Thyroid gland (tissue), 4 donors: Measurements from ENCODE around the gene LIPM. TPM values are rescaled to one million over a fixed set of nuclear protein-coding genes. Genes with fewer than 3 reads are reported as not detected.

Experiments used
- DNase-seq, 2 donors: peaks; one replicate each; pipeline ENCODE4 v3.0.0-alpha.2; 2019
- H3K27ac ChIP-seq, 3 donors: fragments of 200-600 bp; sonication (generic); 1 replicate in 2 of 3; 2 replicates in 1 of 3; pipeline ENCODE4 v1.5.1; 2016 to 2019; ENCODE audit warnings: mild to moderate bottlenecking in 1 of 3, moderate library complexity in 1 of 3
- H3K27me3 ChIP-seq: fragments of 200-600 bp; sonication (generic); one replicate; pipeline ENCODE4 v1.5.1; 2019
- H3K36me3 ChIP-seq, 2 donors: fragments of 200-600 bp; sonication (generic); one replicate each; pipeline ENCODE4 v1.5.1; 2016 to 2019
- H3K4me1 ChIP-seq, 2 donors: fragments of 200-600 bp; sonication (generic); one replicate each; pipeline ENCODE4 v1.5.1; 2017 to 2019
- H3K4me3 ChIP-seq, 3 donors: fragments of 200-600 bp; sonication (generic); replicated peaks in 1 of 3; 1 replicate in 2 of 3; 2 replicates in 1 of 3; pipeline ENCODE4 v1.5.1; 2016; ENCODE audit warnings: mild to moderate bottlenecking in 1 of 3
- H3K9me3 ChIP-seq: fragments of 200-600 bp; sonication (generic); one replicate; pipeline ENCODE4 v1.5.1; 2017
- POLR2A ChIP-seq, 2 donors: fragments of 450-650 bp; IDR thresholded peaks; one replicate each; pipeline ENCODE4 v1.6.1; 2017; ENCODE audit warnings: antibody characterized with exemption in 2 of 2, mild to moderate bottlenecking in 2 of 2, moderate library complexity in 1 of 2
- WGBS, 2 donors: methylation state at CpG; one replicate each; pipeline ENCODE4 v1.1.5; 2017; 5-methylcytosine and 5-hydroxymethylcytosine counted together
- intact Hi-C: fragments of 100-400 bp; cut with DNase I; formaldehyde crosslinking; loops from one replicate; pipeline ENCODE4 v1.15.1; 2023
- total RNA-seq, 4 donors: library from RNA; depleted of rRNA; stranded (reverse); fragments of >200 nt; gene quantifications; one replicate each; pipeline ENCODE4 v1.2.3, GENCODE V29; 2016
- TF ChIP-seq, protein P1 (sequence below), 6 experiments: fragments of 200-600 bp in 3 of 6; fragments of 450-650 bp in 3 of 6; sonication (generic) in 3 of 6; IDR thresholded peaks; one replicate each; pipeline ENCODE4 v1.5.1; 2016 to 2019; ENCODE audit warnings: antibody characterized with exemption in 6 of 6, mild to moderate bottlenecking in 2 of 6, inconsistent platforms in 1 of 6, moderate library complexity in 1 of 6

Gene LIPM
- total RNA-seq, 4 donors from 2014 or later = not detected

DNA sequence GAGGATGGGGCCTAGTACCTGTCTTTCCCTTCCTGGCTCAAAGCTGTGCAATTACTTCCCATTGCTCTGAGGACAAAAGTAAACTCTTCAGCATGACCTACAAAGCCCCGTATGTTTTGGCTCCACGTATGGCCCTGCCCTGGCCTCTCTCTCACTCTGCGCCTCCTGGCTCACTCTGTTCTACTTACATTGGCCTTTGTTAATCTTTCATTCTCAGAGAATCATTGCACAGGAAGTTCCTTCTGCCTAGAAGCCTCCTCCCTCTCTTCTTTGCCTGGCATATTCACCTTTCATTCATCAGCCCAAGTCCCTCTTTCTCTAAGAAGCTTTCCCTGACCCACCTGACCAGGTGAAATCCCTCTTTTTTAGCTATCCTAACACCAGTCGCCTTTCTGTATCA is 23.9 kb downstream of the LIPM start:
- no peaks in the 10 kb centered on the region for H3K36me3 ChIP-seq
- H3K4me3 ChIP-seq = no peak overlapping the region
- TF ChIP-seq, protein P1, sequence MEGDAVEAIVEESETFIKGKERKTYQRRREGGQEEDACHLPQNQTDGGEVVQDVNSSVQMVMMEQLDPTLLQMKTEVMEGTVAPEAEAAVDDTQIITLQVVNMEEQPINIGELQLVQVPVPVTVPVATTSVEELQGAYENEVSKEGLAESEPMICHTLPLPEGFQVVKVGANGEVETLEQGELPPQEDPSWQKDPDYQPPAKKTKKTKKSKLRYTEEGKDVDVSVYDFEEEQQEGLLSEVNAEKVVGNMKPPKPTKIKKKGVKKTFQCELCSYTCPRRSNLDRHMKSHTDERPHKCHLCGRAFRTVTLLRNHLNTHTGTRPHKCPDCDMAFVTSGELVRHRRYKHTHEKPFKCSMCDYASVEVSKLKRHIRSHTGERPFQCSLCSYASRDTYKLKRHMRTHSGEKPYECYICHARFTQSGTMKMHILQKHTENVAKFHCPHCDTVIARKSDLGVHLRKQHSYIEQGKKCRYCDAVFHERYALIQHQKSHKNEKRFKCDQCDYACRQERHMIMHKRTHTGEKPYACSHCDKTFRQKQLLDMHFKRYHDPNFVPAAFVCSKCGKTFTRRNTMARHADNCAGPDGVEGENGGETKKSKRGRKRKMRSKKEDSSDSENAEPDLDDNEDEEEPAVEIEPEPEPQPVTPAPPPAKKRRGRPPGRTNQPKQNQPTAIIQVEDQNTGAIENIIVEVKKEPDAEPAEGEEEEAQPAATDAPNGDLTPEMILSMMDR (IDR thresholded peaks at IDR 0.05) = no peak
- no peak for TF ChIP-seq POLR2A (IDR thresholded peaks at IDR 0.05)
- H3K27me3 ChIP-seq = no peaks in the 10 kb centered on the region
- no peaks in the 10 kb centered on the region for H3K9me3 ChIP-seq
- H3K4me1 ChIP-seq = no peaks in the 10 kb centered on the region
- H3K27ac ChIP-seq = no peak overlapping the region
- intact Hi-C loops = no loop called here
- DNase-seq = no peak
- WGBS, 2 donors = 81 to 85% methylated on average over 4 of the region's 4 CpGs

DNA sequence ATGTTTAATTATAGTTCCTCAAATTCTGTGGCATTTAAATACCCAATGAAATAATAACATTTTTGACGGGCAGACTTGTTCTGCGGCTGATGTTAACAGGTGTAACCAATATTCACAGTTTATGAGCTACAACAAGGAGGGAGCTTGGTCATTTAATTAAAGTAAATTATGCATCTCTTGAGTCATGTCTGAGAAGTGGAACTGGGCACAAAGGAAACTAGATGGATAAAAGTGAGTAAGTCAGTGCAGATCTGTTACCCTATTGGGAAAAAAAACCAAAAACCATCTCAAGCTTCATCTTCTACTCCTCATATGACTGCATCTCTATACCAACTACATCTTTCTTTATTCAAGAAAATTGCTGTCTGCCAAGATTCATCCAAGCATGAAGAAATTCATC is 25.1 kb downstream of the LIPM start:
- no peaks in the 10 kb centered on the region for H3K9me3 ChIP-seq
- TF ChIP-seq POLR2A (IDR thresholded peaks at IDR 0.05) = no peak
- TF ChIP-seq, protein P1 (IDR thresholded peaks at IDR 0.05) = no peak
- 91 to 92% methylated on average over 2 of the region's 2 CpGs for WGBS, 2 donors
- no peak for DNase-seq
- no peaks in the 10 kb centered on the region for H3K27me3 ChIP-seq
- intact Hi-C loops = no loop called here
- no peaks in the 10 kb centered on the region for H3K36me3 ChIP-seq
- H3K27ac ChIP-seq = no peak overlapping the region
- H3K4me3 ChIP-seq = no peak overlapping the region
- H3K4me1 ChIP-seq = no peaks in the 10 kb centered on the region

DNA sequence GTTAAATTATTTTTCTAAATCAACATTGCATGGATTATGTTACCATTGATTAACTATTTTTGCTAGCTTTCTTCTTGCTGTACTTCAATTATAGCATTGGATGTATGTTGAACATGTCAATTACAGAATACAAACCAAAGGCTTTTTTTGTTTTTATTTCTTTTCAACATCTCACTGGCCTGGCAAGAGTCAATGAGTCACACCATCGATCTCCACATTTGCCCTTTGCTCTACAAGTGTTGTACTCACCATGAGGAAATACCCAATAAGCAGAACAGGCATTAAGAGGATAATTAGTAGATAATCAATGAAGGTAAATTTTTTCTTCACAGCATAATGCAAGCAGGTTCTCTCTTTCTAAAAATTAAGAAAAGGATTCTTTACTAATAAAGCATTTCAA is 25.8 kb downstream of the LIPM start:
- H3K27me3 ChIP-seq = no peaks in the 10 kb centered on the region
- TF ChIP-seq, protein P1 (IDR thresholded peaks at IDR 0.05) = no peak
- TF ChIP-seq POLR2A (IDR thresholded peaks at IDR 0.05) = no peak
- no peak overlapping the region for H3K27ac ChIP-seq
- no peaks in the 10 kb centered on the region for H3K9me3 ChIP-seq
- intact Hi-C loops = no loop called here
- H3K36me3 ChIP-seq = no peaks in the 10 kb centered on the region
- H3K4me3 ChIP-seq = no peak overlapping the region
- WGBS, 2 donors = 28 to 33% methylated on average over 1 of the region's 1 CpG
- no peak for DNase-seq
- H3K4me1 ChIP-seq = no peaks in the 10 kb centered on the region

DNA sequence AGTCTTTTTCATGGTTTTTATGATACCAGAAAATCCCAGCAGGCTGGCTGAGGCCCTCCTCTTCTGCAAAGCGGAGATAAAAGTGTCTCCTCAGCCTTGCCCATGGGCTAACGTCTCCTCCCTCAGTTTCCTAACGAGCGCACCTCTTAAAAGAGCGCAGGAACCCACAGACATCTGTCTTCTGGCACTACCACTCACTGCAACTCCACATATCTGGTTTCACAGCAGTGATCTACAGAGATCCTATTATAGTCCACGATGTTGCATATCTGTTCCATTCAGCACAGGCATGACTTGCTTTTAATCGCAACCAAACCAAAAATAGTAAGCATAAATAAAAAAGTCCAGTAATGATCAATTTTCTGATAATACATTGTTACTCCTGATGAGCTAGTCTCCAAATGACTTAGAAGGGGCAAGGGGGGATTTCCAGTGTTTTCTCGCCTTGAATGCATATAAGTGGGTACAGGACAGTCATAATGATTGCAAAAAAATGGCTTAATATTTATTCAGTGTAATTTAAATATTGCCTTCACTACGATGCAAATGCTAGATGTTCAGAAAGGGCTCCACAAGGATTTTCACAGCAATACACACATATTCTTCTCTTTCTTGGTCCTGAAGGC is 28.2 kb downstream of the LIPM start:
- Histone ChIP-seq H3K4me1 (no peaks in the 10 kb centered on the region), H3K27me3 (no peaks in the 10 kb centered on the region), H3K36me3 (no peaks in the 10 kb centered on the region), H3K27ac (no peak overlapping the region), H3K4me3 (no peak overlapping the region), H3K9me3 (no peaks in the 10 kb centered on the region)
- intact Hi-C loops = loop anchor here (10.0 kb wide), 2 partner anchors 154 to 374 kb away; partner anchors contain the start of gene CH25H
- TF ChIP-seq POLR2A (IDR thresholded peaks at IDR 0.05) = no peak
- TF ChIP-seq, protein P1 (IDR thresholded peaks at IDR 0.05) = no peak
- 90 to 92% methylated on average over 9 of the region's 9 CpGs for WGBS, 2 donors
- no peak for DNase-seq

DNA sequence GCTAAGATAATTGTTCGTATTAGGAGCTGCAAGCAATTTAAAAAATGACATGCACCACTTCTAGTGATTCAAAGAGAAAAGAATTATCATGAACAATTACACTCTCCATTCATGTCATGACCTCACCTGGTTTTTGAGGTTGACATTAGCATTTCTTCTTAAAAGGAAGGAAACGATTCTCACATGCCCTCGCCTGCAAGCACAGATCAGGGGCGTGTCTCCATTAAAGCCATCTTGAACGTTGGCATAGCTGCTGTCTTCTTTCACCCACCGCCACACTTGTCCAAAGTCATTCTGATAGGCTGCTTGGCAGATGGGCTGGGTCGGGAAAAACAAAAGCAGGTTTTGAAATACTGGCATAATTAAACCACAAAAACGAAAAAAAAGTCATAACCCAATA is 29.2 kb downstream of the LIPM start:
- H3K36me3 ChIP-seq = no peaks in the 10 kb centered on the region
- WGBS, 2 donors = 78 to 79% methylated on average over 8 of the region's 8 CpGs
- DNase-seq = no peak
- no peaks in the 10 kb centered on the region for H3K9me3 ChIP-seq
- no peak overlapping the region for H3K4me3 ChIP-seq
- no peaks in the 10 kb centered on the region for H3K27me3 ChIP-seq
- TF ChIP-seq POLR2A (IDR thresholded peaks at IDR 0.05) = no peak
- TF ChIP-seq, protein P1 (IDR thresholded peaks at IDR 0.05) = no peak
- H3K27ac ChIP-seq = no peak overlapping the region
- intact Hi-C loops = loop anchor here (10.0 kb wide), 2 partner anchors 153 to 373 kb away; partner anchors contain the start of gene CH25H
- H3K4me1 ChIP-seq = no peaks in the 10 kb centered on the region
